Measurements from ENCODE around the gene TRDMT1.

TRDMT1 gene

DNA sequence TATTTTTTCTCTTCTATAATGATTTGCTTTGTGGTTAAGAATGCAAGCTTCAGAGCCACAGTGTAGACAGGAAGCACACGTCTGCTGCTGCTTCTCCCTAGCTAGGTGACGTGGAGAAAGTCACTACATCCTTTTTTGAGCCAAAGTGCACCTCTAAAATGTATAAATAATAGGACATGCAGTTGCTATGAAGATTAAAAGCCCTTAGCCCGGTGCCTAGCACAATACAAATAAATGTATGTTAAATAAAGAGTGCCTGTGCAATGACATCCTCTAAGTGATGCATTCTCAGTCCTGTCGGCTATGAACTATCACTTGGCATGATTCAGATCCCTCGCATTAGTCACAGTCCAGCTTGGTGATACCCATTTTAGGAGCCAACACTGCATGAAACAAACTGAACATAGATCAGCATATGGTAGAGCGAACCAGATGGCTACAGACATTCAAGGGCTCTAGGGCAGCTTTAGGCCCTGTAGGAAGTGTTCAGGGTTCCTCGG is 4.8 kb upstream of the TRDMT1 start:
- H3K4me3 Mint-ChIP-seq: peak overlapping the region; percentile 41 to 50
- peak; percentile 91 for ATAC-seq
- peak overlapping the region; percentile 75 to 81 for H3K27ac Mint-ChIP-seq
- peaks cover 68% of the 10 kb centered on the region for H3K4me1 Mint-ChIP-seq
- DNase-seq: peak; percentile 45 to 57
- no peaks in the 10 kb centered on the region for H3K27me3 Mint-ChIP-seq
- H3K9me3 Mint-ChIP-seq: no peaks in the 10 kb centered on the region

GRCh38 chr10:17203416-17203815 is 1.9 kb upstream of the TRDMT1 start:
- Mint-ChIP-seq H3K27me3 (no peaks in the 10 kb centered on the region), H3K4me3 (no peak overlapping the region), H3K27ac (no peak overlapping the region), H3K4me1 (peaks cover 77% of the 10 kb centered on the region), H3K9me3 (no peaks in the 10 kb centered on the region)
- ATAC-seq: no peak
- DNase-seq: no peak

- Mint-ChIP-seq H3K4me3 (no peak overlapping the region), H3K9me3 (no peaks in the 10 kb centered on the region), H3K27me3 (no peaks in the 10 kb centered on the region), H3K4me1 (peaks cover 74% of the 10 kb centered on the region), H3K27ac (no peak overlapping the region)
- no peak for DNase-seq
- ATAC-seq: no peak
These were observed 1.5 kb upstream of the TRDMT1 start for GRCh38 chr10:17202999-17203398.

DNA sequence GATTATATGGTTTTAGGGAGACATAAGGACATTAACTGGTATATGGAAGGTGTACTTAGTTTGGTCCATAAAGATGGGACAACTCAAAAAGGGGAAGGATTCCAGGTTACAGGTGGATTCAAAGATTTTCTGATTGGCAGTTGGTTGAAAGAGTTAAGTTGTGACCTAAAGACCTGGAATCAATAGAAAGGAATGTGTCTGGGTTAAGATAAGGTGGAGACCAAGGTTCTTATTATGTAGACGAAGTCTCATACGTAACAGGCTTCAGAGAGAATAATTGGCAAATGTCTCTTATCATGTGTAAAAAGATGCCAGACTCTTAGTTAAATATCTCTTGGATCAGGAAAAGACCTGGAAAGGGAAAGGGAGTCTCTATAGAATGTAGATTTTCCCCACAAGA is 1.0 kb upstream of the TRDMT1 start:
- peaks cover 72% of the 10 kb centered on the region for H3K4me1 Mint-ChIP-seq
- DNase-seq (no peak), ATAC-seq (no peak)
- no peak overlapping the region for H3K4me3 Mint-ChIP-seq
- H3K27me3 Mint-ChIP-seq: no peaks in the 10 kb centered on the region
- H3K27ac Mint-ChIP-seq: peak overlapping the region in 1 of 2 donors; percentile 98
- no peaks in the 10 kb centered on the region for H3K9me3 Mint-ChIP-seq

GRCh38 chr10:17201794-17202116 is 283 bp upstream of the TRDMT1 start:
- Mint-ChIP-seq H3K4me1 (peaks cover 69% of the 10 kb centered on the region), H3K4me3 (peak overlapping the region; percentile 89 to 91), H3K9me3 (no peaks in the 10 kb centered on the region), H3K27ac (peak overlapping the region; percentile 98 to 99), H3K27me3 (no peaks in the 10 kb centered on the region)
- no peak for DNase-seq
- ATAC-seq: no peak

- DNase-seq: no peak
- no peaks in the 10 kb centered on the region for H3K27me3 Mint-ChIP-seq
- peak overlapping the region; percentile 98 to 99 for H3K27ac Mint-ChIP-seq
- peaks cover 57% of the 10 kb centered on the region for H3K4me1 Mint-ChIP-seq
- no peak for ATAC-seq
- H3K9me3 Mint-ChIP-seq: no peaks in the 10 kb centered on the region
- peak overlapping the region; percentile 89 to 91 for H3K4me3 Mint-ChIP-seq
These were observed 1.2 kb downstream of the TRDMT1 start for GRCh38 chr10:17200001-17200911.

DNA sequence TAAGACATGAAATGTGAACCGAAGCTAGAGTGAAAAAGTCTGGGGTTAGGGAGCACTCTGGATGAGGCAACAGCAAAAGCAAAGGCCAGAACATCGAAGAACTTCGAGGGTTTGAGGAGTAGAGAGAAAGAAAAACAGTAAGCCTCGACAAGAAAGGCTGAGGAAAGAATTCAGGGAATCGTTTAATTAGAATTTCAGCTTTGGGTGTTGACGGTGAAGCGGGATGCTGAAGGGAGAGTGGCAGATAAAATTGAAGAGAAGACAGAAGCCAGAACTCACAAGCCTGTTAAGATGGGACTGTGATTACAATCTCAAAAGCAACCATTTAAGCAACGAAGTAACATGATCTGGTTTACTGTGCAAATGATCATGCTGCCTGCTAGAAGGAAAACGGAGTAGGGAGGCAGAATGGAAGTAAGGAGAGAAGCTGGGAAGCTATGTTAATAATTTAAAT is 2.1 kb downstream of the TRDMT1 start:
- Mint-ChIP-seq H3K4me3 (peak overlapping the region; percentile 1 to 23), H3K9me3 (no peaks in the 10 kb centered on the region), H3K27ac (no peak overlapping the region), H3K27me3 (no peaks in the 10 kb centered on the region), H3K4me1 (peaks cover 53% of the 10 kb centered on the region)
- DNase-seq (no peak), ATAC-seq (no peak)

DNA sequence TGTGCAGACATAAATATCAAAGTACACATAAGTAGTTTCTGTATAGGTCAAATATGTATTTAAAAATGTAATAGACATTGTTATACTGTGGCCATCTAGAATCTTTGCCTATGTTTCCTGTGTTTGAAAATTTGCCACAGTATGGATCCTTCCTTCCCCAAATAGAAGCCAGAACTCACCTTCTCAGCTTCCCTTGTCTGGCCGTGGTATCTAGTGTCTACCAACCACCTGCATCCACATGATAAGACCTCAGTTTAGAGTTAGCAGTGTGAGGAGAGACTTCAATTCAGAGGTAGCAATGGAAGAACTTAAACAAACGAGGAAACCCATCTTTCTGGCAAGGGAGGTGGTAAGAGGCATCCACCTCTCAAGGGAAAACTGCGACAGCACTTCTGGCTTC is 4.9 kb downstream of the TRDMT1 start:
- Mint-ChIP-seq H3K4me3 (no peak overlapping the region), H3K4me1 (peaks cover 35% of the 10 kb centered on the region), H3K27ac (no peak overlapping the region), H3K9me3 (no peaks in the 10 kb centered on the region), H3K27me3 (no peaks in the 10 kb centered on the region)
- ATAC-seq: no peak
- DNase-seq: no peak

- DNase-seq: no peak
- Mint-ChIP-seq H3K9me3 (no peaks in the 10 kb centered on the region), H3K4me1 (peaks cover 34% of the 10 kb centered on the region), H3K27me3 (no peaks in the 10 kb centered on the region), H3K4me3 (no peak overlapping the region), H3K27ac (no peak overlapping the region)
- ATAC-seq: no peak
These were observed 5.4 kb downstream of the TRDMT1 start for GRCh38 chr10:17196045-17196444.

GRCh38 chr10:17195083-17195482 is 6.4 kb downstream of the TRDMT1 start:
- Mint-ChIP-seq H3K4me1 (peaks cover 33% of the 10 kb centered on the region), H3K27me3 (no peaks in the 10 kb centered on the region), H3K4me3 (no peak overlapping the region), H3K27ac (no peak overlapping the region), H3K9me3 (no peaks in the 10 kb centered on the region)
- DNase-seq: no peak
- no peak for ATAC-seq

- no peak overlapping the region for H3K27ac Mint-ChIP-seq
- no peaks in the 10 kb centered on the region for H3K9me3 Mint-ChIP-seq
- DNase-seq: no peak
- no peak for ATAC-seq
- no peaks in the 10 kb centered on the region for H3K27me3 Mint-ChIP-seq
- no peak overlapping the region for H3K4me3 Mint-ChIP-seq
- H3K4me1 Mint-ChIP-seq: peaks cover 21% of the 10 kb centered on the region
These were observed 10.9 kb downstream of the TRDMT1 start for GRCh38 chr10:17190602-17191001.

- Mint-ChIP-seq H3K9me3 (no peaks in the 10 kb centered on the region), H3K4me3 (no peak overlapping the region), H3K27ac (no peak overlapping the region), H3K4me1 (peaks cover 16% of the 10 kb centered on the region), H3K27me3 (no peaks in the 10 kb centered on the region)
- ATAC-seq (no peak), DNase-seq (no peak)
These were observed 12.8 kb downstream of the TRDMT1 start for GRCh38 chr10:17188644-17189172.

DNA sequence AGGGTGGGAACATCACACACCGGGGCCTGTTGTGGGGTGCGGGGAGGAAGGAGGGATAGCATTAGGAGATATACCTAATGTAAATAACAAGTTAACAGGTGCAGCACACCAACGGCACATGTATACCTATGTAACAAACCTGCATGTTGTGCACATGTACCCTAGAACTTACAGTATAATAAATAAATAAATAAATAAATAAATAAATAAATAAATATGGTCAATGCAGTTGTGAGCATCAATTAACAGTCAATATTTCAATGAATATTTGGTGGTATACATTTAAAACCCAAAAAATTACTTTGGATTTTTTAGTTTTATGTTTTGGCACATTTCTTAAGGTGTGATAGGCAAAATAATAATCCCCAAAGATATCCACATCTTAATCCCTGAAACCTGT is 15.6 kb downstream of the TRDMT1 start:
- no peak overlapping the region for H3K4me3 Mint-ChIP-seq
- DNase-seq: no peak
- H3K27me3 Mint-ChIP-seq: no peaks in the 10 kb centered on the region
- H3K9me3 Mint-ChIP-seq: no peaks in the 10 kb centered on the region
- ATAC-seq: no peak
- no peak overlapping the region for H3K27ac Mint-ChIP-seq
- peaks cover 17% of the 10 kb centered on the region for H3K4me1 Mint-ChIP-seq

DNA sequence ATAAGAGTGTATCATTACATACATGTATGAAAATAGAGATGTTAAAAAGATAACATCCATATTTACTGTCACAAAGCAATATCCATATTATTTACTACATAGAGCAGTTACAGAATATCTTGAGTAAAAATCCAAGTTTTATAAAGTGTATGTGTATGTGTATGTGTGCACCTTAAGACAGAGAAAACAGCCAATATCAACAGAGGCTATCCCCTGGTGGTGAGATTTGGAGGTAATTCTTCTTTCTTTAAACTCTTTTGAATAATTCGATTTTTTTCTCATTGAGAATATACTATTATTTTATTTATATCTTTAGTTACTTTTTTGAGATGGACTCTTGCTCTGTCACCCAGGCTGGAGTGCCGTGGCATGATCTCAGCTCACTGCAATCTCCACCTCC is 18.4 kb downstream of the TRDMT1 start:
- Mint-ChIP-seq H3K9me3 (no peaks in the 10 kb centered on the region), H3K4me3 (no peak overlapping the region), H3K4me1 (peaks cover 6% of the 10 kb centered on the region), H3K27me3 (no peaks in the 10 kb centered on the region), H3K27ac (peak overlapping the region in 1 of 2 donors; percentile 54)
- DNase-seq (no peak), ATAC-seq (no peak)

DNA sequence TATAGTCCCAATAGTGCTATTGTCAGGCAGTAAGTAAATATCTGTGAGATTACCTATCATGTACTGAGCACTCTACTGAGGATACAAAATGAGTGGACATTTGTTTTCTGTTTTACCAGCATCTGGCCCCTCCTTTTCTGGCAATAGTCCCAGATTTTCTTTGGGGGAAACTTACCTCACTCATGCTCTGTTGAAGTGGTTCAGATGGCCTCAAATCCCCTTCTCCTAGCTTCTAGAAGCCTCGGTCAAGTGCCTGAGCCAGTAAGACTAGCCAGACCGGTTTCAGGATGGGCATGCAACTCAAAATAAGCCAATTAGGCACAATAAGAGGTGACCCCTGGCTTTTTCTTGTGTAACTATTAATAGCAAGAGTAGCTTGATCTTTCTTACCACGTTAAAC is 19.7 kb downstream of the TRDMT1 start:
- Mint-ChIP-seq H3K4me1 (peaks cover 11% of the 10 kb centered on the region), H3K9me3 (no peaks in the 10 kb centered on the region), H3K27ac (no peak overlapping the region), H3K27me3 (no peaks in the 10 kb centered on the region), H3K4me3 (no peak overlapping the region)
- no peak for ATAC-seq
- DNase-seq: no peak

DNA sequence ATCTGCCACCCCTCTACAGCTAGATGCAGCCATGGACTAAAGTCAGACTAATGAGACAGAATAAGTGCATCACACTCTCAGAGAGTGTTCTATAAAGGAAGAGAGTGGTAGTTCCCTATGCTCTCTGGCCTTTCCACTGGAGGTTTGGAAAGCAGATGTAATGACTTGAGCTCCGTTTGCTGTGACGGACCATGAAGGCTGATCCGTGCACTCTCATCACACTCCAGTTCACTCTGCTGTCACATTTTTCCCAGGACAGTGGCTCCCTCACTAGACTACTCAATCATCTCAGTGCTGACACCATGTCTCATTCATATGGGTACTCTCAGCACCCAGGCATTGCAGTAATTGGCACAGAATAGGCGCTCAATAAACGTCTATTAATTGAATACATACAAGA is 20.4 kb downstream of the TRDMT1 start:
- no peak for DNase-seq
- H3K9me3 Mint-ChIP-seq: no peaks in the 10 kb centered on the region
- ATAC-seq: no peak
- H3K27me3 Mint-ChIP-seq: no peaks in the 10 kb centered on the region
- H3K4me1 Mint-ChIP-seq: peaks cover 11% of the 10 kb centered on the region
- H3K27ac Mint-ChIP-seq: no peak overlapping the region
- H3K4me3 Mint-ChIP-seq: no peak overlapping the region
